Lower leg skin (tissue), 4 donors: ENCODE measurements around the gene MAST4. TPM values are rescaled to one million over a fixed set of nuclear protein-coding genes. Genes with fewer than 3 reads are reported as not detected.
A peak's percentile ranks its signal among the peaks of the same experiment; 100 is the strongest.

Experiments
- DNase-seq, 2 donors: peaks; one replicate each; pipeline ENCODE4 v3.0.0-alpha.2; 2019; ENCODE audit warnings: low spot score in 2 of 2
- H3K4me3 ChIP-seq: fragments of 200-600 bp; sonication (generic); 2 replicates; pipeline ENCODE4 v1.5.1; 2017; ENCODE audit warnings: mild to moderate bottlenecking, low read depth; ENCODE audit not compliant: poor library complexity, severe bottlenecking
- CTCF ChIP-seq, 3 donors: fragments of 450-650 bp; IDR thresholded peaks; one replicate each; pipeline ENCODE4 v1.5.1; 2016; ENCODE audit warnings: antibody characterized with exemption in 3 of 3, mild to moderate bottlenecking in 3 of 3, moderate library complexity in 2 of 3
- POLR2A ChIP-seq, 2 donors: fragments of 450-650 bp; IDR thresholded peaks; one replicate each; pipeline ENCODE4 v1.6.1; 2016 to 2017; ENCODE audit warnings: antibody characterized with exemption in 2 of 2, mild to moderate bottlenecking in 1 of 2, moderate library complexity in 1 of 2
- WGBS, 2 donors: methylation state at CpG; one replicate each; pipeline ENCODE4 v1.1.5; 2018; 5-methylcytosine and 5-hydroxymethylcytosine counted together
- intact Hi-C: fragments of 100-400 bp; cut with DNase I; formaldehyde crosslinking; loops from one replicate; pipeline ENCODE4 v1.15.0; 2023; ENCODE audit warnings: low total_unique reads
- total RNA-seq, 4 donors: library from RNA; depleted of rRNA; stranded (reverse); fragments of >200 nt; gene quantifications; one replicate each; pipeline ENCODE4 v1.1.0, GENCODE V29; 2016

The MAST4 gene
- total RNA-seq, 4 donors from 2014 or later = 49.0 to 109 (median 55.5) TPM

- DNase-seq = no peak
- intact Hi-C loops = loop anchor here (10.0 kb wide), 1 partner anchor 222 kb away; no protein-coding TSS in a partner anchor
- no peak overlapping the region for H3K4me3 ChIP-seq
- TF ChIP-seq CTCF (IDR thresholded peaks at IDR 0.05) (no peak), POLR2A (IDR thresholded peaks at IDR 0.05) (no peak)
- WGBS, 2 donors = 75 to 80% methylated on average over 2 of the region's 2 CpGs
Observed at GRCh38 chr5:67206461-67206860, 610.3 kb downstream of the MAST4 start.

DNA sequence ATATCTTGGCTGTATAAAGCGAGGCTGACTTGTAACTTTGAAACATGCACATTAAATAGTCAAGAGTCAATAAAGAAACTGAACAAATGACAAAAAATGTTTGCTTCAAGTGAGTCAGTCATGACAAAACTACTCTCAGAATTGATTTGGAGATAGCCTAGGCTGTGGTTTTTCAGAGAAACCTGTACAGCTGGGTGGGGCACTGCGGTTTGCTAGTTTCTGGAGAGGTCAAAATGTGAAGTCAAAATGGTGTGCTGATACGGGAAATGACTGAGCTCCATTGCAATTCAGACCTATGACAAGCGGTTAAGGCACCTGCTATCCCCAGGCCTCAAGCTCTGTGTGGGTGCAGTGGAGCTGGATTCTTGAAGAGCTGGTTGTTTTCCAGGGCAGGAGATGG is 610.7 kb downstream of the MAST4 start:
- WGBS, 2 donors = 38 to 59% methylated on average over 4 of the region's 4 CpGs
- intact Hi-C loops = loop anchor here (10.0 kb wide), 1 partner anchor 222 kb away; no protein-coding TSS in a partner anchor
- TF ChIP-seq POLR2A (IDR thresholded peaks at IDR 0.05) (no peak), CTCF (IDR thresholded peaks at IDR 0.05) (no peak)
- H3K4me3 ChIP-seq = no peak overlapping the region
- no peak for DNase-seq

GRCh38 chr5:67208403-67208802 is 612.2 kb downstream of the MAST4 start:
- TF ChIP-seq CTCF (IDR thresholded peaks at IDR 0.05) (no peak), POLR2A (IDR thresholded peaks at IDR 0.05) (no peak)
- WGBS, 2 donors = 83 to 88% methylated on average over 3 of the region's 3 CpGs
- no peak for DNase-seq
- intact Hi-C loops = loop anchor here (10.0 kb wide), 1 partner anchor 224 kb away; no protein-coding TSS in a partner anchor
- H3K4me3 ChIP-seq = no peak overlapping the region

DNA sequence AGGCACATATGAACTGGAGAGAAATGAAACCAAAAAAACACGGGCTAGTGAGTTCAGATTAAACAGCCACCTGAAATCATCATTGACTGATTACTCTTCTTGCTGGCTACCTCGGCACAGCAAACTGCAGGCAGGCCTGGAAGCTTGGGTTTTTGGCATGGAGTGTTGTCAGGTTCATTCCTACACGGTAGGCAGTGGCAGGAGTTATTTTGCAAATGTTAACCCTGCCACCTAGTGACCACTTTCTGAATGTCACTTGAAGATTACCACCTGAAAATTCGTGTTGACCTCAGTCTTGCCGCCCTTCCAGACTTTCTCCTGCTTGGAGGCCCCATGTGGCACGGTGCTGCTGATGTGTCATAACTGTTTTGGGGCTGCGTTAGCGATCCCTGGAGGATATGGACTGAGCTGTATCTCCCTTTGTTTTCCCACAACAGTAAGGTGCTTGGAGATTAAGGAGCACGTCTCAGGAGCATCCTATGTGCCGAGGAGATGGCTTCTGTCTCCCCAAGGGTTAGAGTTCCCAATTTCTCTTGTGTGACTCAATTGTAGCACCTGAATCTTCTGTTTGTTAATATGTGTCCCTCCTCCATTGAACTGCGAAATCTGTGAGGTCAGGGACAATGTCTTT is 613.1 kb downstream of the MAST4 start:
- intact Hi-C loops = loop anchor here (10.0 kb wide), 1 partner anchor 224 kb away; no protein-coding TSS in a partner anchor
- WGBS, 2 donors = 26 to 28% methylated on average over 11 of the region's 11 CpGs
- TF ChIP-seq CTCF (IDR thresholded peaks at IDR 0.05) (peak in 1 of 3 donors; percentile 66), POLR2A (IDR thresholded peaks at IDR 0.05) (no peak)
- no peak overlapping the region for H3K4me3 ChIP-seq
- peak in 1 of 2 donors; percentile 78 for DNase-seq

DNA sequence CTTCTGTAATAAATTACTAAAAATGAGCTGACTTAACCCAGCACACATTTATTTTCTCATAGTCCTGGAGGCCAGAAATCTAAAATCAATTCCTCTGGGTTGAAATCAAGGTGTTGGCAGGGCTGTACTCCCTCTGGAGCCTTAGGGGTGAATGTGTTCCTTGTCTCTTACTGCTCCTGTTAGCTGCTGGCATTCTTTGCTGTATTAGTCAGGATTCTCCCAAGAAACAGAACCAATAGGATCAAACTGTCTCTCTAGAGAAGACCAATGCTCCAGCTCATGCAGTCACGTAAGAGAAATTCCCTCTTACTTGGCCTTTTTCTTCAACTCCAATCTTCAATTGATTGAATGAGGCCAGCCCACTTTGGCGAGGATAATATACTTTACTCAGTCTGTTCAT is 615.7 kb downstream of the MAST4 start:
- 56 to 74% methylated on average over 2 of the region's 2 CpGs for WGBS, 2 donors
- no peak for DNase-seq
- no peak overlapping the region for H3K4me3 ChIP-seq
- TF ChIP-seq CTCF (IDR thresholded peaks at IDR 0.05) (no peak), POLR2A (IDR thresholded peaks at IDR 0.05) (no peak)
- intact Hi-C loops = no loop called here

DNA sequence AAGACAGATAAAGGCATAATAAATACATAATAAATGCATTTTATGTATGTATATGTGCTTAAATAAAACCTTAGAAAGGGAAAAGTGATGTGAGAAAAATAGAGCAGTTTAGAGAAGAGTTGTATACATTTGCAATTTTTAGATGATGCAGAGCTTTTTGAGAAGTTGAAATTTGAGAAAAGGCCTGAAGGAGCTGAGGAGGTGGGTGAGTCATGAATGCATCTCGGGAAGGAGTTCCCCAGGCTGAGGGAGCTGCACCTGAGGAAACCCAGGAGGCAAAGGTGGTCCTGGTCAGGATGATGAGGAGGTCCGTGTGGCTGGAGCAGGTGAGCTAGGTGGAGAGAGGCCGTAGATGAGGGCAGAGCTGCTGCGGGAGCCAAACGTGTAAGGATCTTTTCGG is 617.8 kb downstream of the MAST4 start:
- no peak for DNase-seq
- WGBS, 2 donors = 86 to 87% methylated on average over 6 of the region's 6 CpGs
- no peak for TF ChIP-seq CTCF (IDR thresholded peaks at IDR 0.05)
- no peak for TF ChIP-seq POLR2A (IDR thresholded peaks at IDR 0.05)
- intact Hi-C loops = no loop called here
- H3K4me3 ChIP-seq = no peak overlapping the region
